ENCODE results near the gene TEX35. TPM values are rescaled to one million over a fixed set of nuclear protein-coding genes. Genes with fewer than 3 reads are reported as not detected.

Gene TEX35
- total and polyA plus RNA-seq, 12 donors: 0.03 to 0.56 (median 0.09) TPM; not detected in 9

GRCh38 chr1:178477841-178478240 lies 35.1 kb upstream of the TEX35 start:
- no peak overlapping the region for H3K4me3 ChIP-seq
- H3K27me3 ChIP-seq: no peaks in the 10 kb centered on the region
- intact Hi-C loops (cut with DNase I): loop anchor here in 1 of 10 donors (2.0 kb wide), 1 partner anchor 23 kb away; no protein-coding TSS in a partner anchor
- peaks cover 0 to 76% (median 7%) of the 10 kb centered on the region in 9 donors for H3K36me3 ChIP-seq
- ATAC-seq (no peak), DNase-seq (no peak)
- H3K9me3 ChIP-seq: no peaks in the 10 kb centered on the region
- no peak for TF ChIP-seq CTCF (IDR thresholded peaks at IDR 0.05)
- no peak overlapping the region for H3K27ac ChIP-seq
- WGBS, 2 donors: 55 to 62% methylated on average over 1 of the region's 1 CpG
- no peaks in the 10 kb centered on the region for H3K4me1 ChIP-seq

GRCh38 chr1:178483251-178483957 lies 29.5 kb upstream of the TEX35 start:
- WGBS, 2 donors: 93 to 96% methylated on average over 5 of the region's 5 CpGs
- peaks cover 2 to 26% (median 17%) of the 10 kb centered on the region in 9 donors for H3K4me1 ChIP-seq
- ATAC-seq (no peak), DNase-seq (no peak)
- intact Hi-C loops (cut with DNase I): no loop called here
- no peaks in the 10 kb centered on the region for H3K27me3 ChIP-seq
- TF ChIP-seq CTCF (IDR thresholded peaks at IDR 0.05): no peak
- H3K9me3 ChIP-seq: no peaks in the 10 kb centered on the region
- no peak overlapping the region for H3K27ac ChIP-seq
- no peak overlapping the region for H3K4me3 ChIP-seq
- peaks cover 0 to 25% (median 0%) of the 10 kb centered on the region in 9 donors for H3K36me3 ChIP-seq

GRCh38 chr1:178484698-178485225 lies 28.1 kb upstream of the TEX35 start:
- DNase-seq: no peak
- 57 to 61% methylated on average over 3 of the region's 3 CpGs for WGBS, 2 donors
- intact Hi-C loops (cut with DNase I): no loop called here
- Histone ChIP-seq H3K27me3 (no peaks in the 10 kb centered on the region), H3K9me3 (no peaks in the 10 kb centered on the region), H3K4me1 (peaks cover 2 to 26% (median 17%) of the 10 kb centered on the region in 9 donors), H3K36me3 (peaks cover 0 to 25% (median 0%) of the 10 kb centered on the region in 9 donors), H3K4me3 (no peak overlapping the region), H3K27ac (no peak overlapping the region)
- no peak for TF ChIP-seq CTCF (IDR thresholded peaks at IDR 0.05)
- ATAC-seq: no peak

GRCh38 chr1:178485541-178485981 lies 27.3 kb upstream of the TEX35 start:
- intact Hi-C loops (cut with DNase I): no loop called here
- ATAC-seq: no peak
- H3K9me3 ChIP-seq: no peaks in the 10 kb centered on the region
- no peak overlapping the region for H3K27ac ChIP-seq
- TF ChIP-seq CTCF (IDR thresholded peaks at IDR 0.05): no peak
- no peaks in the 10 kb centered on the region for H3K27me3 ChIP-seq
- peaks cover 0 to 19% (median 0%) of the 10 kb centered on the region in 9 donors for H3K36me3 ChIP-seq
- H3K4me1 ChIP-seq: peaks cover 2 to 26% (median 17%) of the 10 kb centered on the region in 9 donors
- 38 to 50% methylated on average over 3 of the region's 3 CpGs for WGBS, 2 donors
- H3K4me3 ChIP-seq: no peak overlapping the region
- no peak for DNase-seq

All from heart right ventricle (tissue), 16 donors.